K562 (cell line): ENCODE measurements around the gene PRR19. TPM values are rescaled to one million over a fixed set of nuclear protein-coding genes. Genes with fewer than 3 reads are reported as not detected.

ENCODE experiments used
- DPF2 ChIP-seq: fragments of 450-650 bp; IDR thresholded peaks from 2 replicates; pipeline ENCODE4 v1.6.1; 2016
- EP300 ChIP-seq: IDR thresholded peaks from 2 replicates; pipeline ENCODE4 v1.6.1; 2012; ENCODE audit warnings: low read length, improper control_type of control experiment
- MCM3 ChIP-seq: fragments of 450-650 bp; IDR thresholded peaks from 2 replicates; pipeline ENCODE4 v1.6.1; 2016
- MEIS2 ChIP-seq: fragments of 450-650 bp; IDR thresholded peaks from 2 replicates; pipeline ENCODE4 v1.6.1; 2014; ENCODE audit warnings: mild to moderate bottlenecking; ENCODE audit not compliant: partially characterized antibody
- MTF1 ChIP-seq: fragments of 250-450 bp; sonication (Bioruptor Pico); IDR thresholded peaks from 2 replicates; pipeline ENCODE4 v1.9.0; 2021; ENCODE audit warnings: moderate library complexity, mild to moderate bottlenecking, inconsistent platforms, borderline replicate concordance
- NFIC ChIP-seq: fragments of 450-650 bp; IDR thresholded peaks from 2 replicates; pipeline ENCODE4 v1.6.1; 2017; ENCODE audit warnings: mild to moderate bottlenecking, inconsistent platforms
- NR2F6 ChIP-seq: fragments of 450-650 bp; formaldehyde crosslinking; IDR thresholded peaks from 2 replicates; pipeline ENCODE4 v1.4.0; 2020; ENCODE audit warnings: mild to moderate bottlenecking
- NR4A1 ChIP-seq, 2 experiments: fragments of 250-450 bp in 1 of 2; fragments of 450-650 bp in 1 of 2; sonication (Bioruptor Pico) in 1 of 2; IDR thresholded peaks; 2 replicates each; pipeline versions ENCODE4 v1.4.0 to v1.6.1; 2016 to 2020; ENCODE audit warnings: mild to moderate bottlenecking in 2 of 2, missing compliant biosample characterization in 1 of 2, missing genetic modification characterization in 1 of 2, moderate library complexity in 1 of 2
- TOE1 ChIP-seq, 2 experiments: fragments of 450-650 bp in 1 of 2; sonication (generic) in 1 of 2; formaldehyde crosslinking in 1 of 2; IDR thresholded peaks; 2 replicates each; pipeline versions ENCODE4 v1.7.1 to v1.8.0; 2016 to 2022; ENCODE audit warnings: borderline replicate concordance in 2 of 2, mild to moderate bottlenecking in 2 of 2, antibody characterized with exemption in 1 of 2, inconsistent platforms in 1 of 2, low read depth in 1 of 2, missing genetic modification reagents in 1 of 2, moderate library complexity in 1 of 2
- ZNF41 ChIP-seq: fragments of 250-450 bp; sonication (Bioruptor Pico); conservative IDR thresholded peaks from 2 replicates; pipeline ENCODE4 v1.4.0; 2020; ENCODE audit warnings: mild to moderate bottlenecking
- ZNF583 ChIP-seq: fragments of 250-450 bp; sonication (Bioruptor Pico); IDR thresholded peaks from 2 replicates; pipeline ENCODE4 v1.4.0; 2020
- ZNF766 ChIP-seq: fragments of 200-800 bp; sonication (Bioruptor generic); conservative IDR thresholded peaks from 2 replicates; pipeline ENCODE4 v1.6.1; 2016; ENCODE audit warnings: missing genetic modification characterization, missing compliant biosample characterization
- polyA plus RNA-seq, 8 experiments: library from polyadenylated mRNA; depleted of rRNA in 4 of 8; stranded (reverse) in 5 of 8; unstranded in 3 of 8; fragments of >200 nt; fragmentation: Nextera tagmentation in 2 of 8; fragmentation: Illumina TruSeq in 1 of 8; extraction: Ambion mirVana in 2 of 8; extraction: Trizol in 1 of 8; gene quantifications; 2 replicates each; pipeline versions ENCODE4 v1.2.1 to v1.2.3, GENCODE V29; 2011 to 2014; ENCODE audit warnings: inconsistent platforms in 1 of 8, missing spikeins in 1 of 8
- total RNA-seq, 7 experiments: library from RNA; depleted of rRNA in 6 of 7; stranded (reverse); fragments of >200 nt in 6 of 7; fragmentation: Illumina TruSeq in 2 of 7; extraction: Trizol in 2 of 7; gene quantifications; 2 replicates each; pipeline versions ENCODE4 v1.2.1 to v1.2.3, GENCODE V29; 2011 to 2021; ENCODE audit warnings: low replicate concordance in 1 of 7
- TF ChIP-seq, protein P1 (sequence below), 3 experiments: fragments of 200-800 bp in 1 of 3; sonication (Bioruptor generic) in 1 of 3; sonication (generic) in 1 of 3; formaldehyde crosslinking in 1 of 3; IDR thresholded peaks; 2 replicates each; pipeline versions ENCODE4 v1.6.1 to v1.8.0; 2016 to 2022; ENCODE audit warnings: mild to moderate bottlenecking in 2 of 3, missing compliant biosample characterization in 2 of 3, missing genetic modification characterization in 2 of 3, missing genetic modification reagents in 1 of 3
- TF ChIP-seq, protein P2 (sequence below): fragments of 200-800 bp; sonication (Bioruptor generic); IDR thresholded peaks from 2 replicates; pipeline ENCODE4 v1.6.1; 2016; ENCODE audit warnings: missing genetic modification characterization, missing compliant biosample characterization
- TF ChIP-seq, protein P3 (sequence below): sonication (generic); formaldehyde crosslinking; IDR thresholded peaks from 2 replicates; pipeline ENCODE4 v1.5.0; 2020; ENCODE audit warnings: missing genetic modification reagents
- TF ChIP-seq, protein P4 (sequence below), 2 experiments: fragments of 200-800 bp in 1 of 2; sonication (Bioruptor generic) in 1 of 2; sonication (generic) in 1 of 2; formaldehyde crosslinking in 1 of 2; IDR thresholded peaks in 1 of 2; conservative IDR thresholded peaks in 1 of 2; 2 replicates each; pipeline versions ENCODE4 v1.5.0 to v1.6.1; 2016 to 2020; ENCODE audit warnings: missing compliant biosample characterization in 1 of 2, missing genetic modification characterization in 1 of 2, missing genetic modification reagents in 1 of 2
- TF ChIP-seq, protein P5 (sequence below): sonication (generic); formaldehyde crosslinking; IDR thresholded peaks from 2 replicates; pipeline ENCODE4 v1.8.0; 2022; ENCODE audit warnings: mild to moderate bottlenecking, missing genetic modification reagents

The PRR19 gene
- total and polyA plus RNA-seq, 9 of the 15 experiments (the other 6 are each of a cell fraction or from before 2014, with no cell fraction given): 0.10 to 1.6 (median 0.54) TPM

DNA sequence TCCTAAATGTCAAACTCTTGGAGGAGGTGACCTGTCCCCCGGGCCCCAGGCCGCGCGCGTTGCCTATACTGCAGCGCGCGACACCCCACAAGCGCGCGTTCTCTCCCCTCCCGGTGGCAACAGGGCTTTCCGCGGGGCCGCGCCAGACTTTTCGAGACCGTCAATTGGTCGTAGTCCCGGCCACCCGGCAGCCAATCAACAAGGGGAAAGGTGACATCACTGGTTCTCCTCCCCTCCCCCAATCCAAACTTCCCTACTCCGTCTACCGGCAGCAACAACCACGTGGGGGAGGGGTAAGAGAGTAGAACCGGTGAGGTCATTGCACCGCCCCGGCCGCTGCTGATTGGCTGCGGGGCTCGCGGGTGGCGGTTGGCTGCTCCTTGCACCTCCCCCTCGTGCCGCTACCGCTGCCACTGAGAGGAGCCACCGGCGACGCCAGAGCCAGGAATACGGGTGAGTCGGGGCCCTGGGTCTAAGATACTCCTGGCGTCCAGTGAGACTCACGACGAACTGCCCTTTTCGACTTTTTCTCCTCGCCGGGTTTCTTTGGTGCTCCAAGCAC lies 33.7 kb upstream of the PRR19 start (continued):
- TF ChIP-seq, protein P1, sequence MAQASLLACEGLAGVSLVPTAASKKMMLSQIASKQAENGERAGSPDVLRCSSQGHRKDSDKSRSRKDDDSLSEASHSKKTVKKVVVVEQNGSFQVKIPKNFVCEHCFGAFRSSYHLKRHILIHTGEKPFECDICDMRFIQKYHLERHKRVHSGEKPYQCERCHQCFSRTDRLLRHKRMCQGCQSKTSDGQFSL (CRISPR knock-in tag; IDR thresholded peaks at IDR 0.05): no peak
- TF ChIP-seq, protein P1 (tag; IDR thresholded peaks at IDR 0.05): no peak
- no peak for TF ChIP-seq NR2F6
- TF ChIP-seq EP300: peak; percentile 80
- peak; percentile 97; the same call in 1 of the 2 replicates for TF ChIP-seq ZNF766 (CRISPR knock-in tag)
- no peak for TF ChIP-seq NR4A1 (CRISPR knock-in tag; IDR thresholded peaks at IDR 0.05)
- TF ChIP-seq NR4A1 (tag; IDR thresholded peaks at IDR 0.05): 0 out of 2 replicates have a peak, but pooled peaks have one; percentile 47
- TF ChIP-seq ZNF583 (CRISPR knock-in tag): 0 out of 2 replicates have a peak, but pooled peaks have one; percentile 33
- TF ChIP-seq, protein P2, sequence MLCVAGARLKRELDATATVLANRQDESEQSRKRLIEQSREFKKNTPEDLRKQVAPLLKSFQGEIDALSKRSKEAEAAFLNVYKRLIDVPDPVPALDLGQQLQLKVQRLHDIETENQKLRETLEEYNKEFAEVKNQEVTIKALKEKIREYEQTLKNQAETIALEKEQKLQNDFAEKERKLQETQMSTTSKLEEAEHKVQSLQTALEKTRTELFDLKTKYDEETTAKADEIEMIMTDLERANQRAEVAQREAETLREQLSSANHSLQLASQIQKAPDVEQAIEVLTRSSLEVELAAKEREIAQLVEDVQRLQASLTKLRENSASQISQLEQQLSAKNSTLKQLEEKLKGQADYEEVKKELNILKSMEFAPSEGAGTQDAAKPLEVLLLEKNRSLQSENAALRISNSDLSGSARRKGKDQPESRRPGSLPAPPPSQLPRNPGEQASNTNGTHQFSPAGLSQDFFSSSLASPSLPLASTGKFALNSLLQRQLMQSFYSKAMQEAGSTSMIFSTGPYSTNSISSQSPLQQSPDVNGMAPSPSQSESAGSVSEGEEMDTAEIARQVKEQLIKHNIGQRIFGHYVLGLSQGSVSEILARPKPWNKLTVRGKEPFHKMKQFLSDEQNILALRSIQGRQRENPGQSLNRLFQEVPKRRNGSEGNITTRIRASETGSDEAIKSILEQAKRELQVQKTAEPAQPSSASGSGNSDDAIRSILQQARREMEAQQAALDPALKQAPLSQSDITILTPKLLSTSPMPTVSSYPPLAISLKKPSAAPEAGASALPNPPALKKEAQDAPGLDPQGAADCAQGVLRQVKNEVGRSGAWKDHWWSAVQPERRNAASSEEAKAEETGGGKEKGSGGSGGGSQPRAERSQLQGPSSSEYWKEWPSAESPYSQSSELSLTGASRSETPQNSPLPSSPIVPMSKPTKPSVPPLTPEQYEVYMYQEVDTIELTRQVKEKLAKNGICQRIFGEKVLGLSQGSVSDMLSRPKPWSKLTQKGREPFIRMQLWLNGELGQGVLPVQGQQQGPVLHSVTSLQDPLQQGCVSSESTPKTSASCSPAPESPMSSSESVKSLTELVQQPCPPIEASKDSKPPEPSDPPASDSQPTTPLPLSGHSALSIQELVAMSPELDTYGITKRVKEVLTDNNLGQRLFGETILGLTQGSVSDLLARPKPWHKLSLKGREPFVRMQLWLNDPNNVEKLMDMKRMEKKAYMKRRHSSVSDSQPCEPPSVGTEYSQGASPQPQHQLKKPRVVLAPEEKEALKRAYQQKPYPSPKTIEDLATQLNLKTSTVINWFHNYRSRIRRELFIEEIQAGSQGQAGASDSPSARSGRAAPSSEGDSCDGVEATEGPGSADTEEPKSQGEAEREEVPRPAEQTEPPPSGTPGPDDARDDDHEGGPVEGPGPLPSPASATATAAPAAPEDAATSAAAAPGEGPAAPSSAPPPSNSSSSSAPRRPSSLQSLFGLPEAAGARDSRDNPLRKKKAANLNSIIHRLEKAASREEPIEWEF (CRISPR knock-in tag): peak; percentile 39; the same call in 1 of the 2 replicates
- TF ChIP-seq, protein P3, sequence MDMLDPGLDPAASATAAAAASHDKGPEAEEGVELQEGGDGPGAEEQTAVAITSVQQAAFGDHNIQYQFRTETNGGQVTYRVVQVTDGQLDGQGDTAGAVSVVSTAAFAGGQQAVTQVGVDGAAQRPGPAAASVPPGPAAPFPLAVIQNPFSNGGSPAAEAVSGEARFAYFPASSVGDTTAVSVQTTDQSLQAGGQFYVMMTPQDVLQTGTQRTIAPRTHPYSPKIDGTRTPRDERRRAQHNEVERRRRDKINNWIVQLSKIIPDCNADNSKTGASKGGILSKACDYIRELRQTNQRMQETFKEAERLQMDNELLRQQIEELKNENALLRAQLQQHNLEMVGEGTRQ (CRISPR knock-in tag): peak; percentile 81
- TF ChIP-seq NFIC: no peak
- TF ChIP-seq, protein P4, sequence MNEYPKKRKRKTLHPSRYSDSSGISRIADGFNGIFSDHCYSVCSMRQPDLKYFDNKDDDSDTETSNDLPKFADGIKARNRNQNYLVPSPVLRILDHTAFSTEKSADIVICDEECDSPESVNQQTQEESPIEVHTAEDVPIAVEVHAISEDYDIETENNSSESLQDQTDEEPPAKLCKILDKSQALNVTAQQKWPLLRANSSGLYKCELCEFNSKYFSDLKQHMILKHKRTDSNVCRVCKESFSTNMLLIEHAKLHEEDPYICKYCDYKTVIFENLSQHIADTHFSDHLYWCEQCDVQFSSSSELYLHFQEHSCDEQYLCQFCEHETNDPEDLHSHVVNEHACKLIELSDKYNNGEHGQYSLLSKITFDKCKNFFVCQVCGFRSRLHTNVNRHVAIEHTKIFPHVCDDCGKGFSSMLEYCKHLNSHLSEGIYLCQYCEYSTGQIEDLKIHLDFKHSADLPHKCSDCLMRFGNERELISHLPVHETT (CRISPR knock-in tag; conservative IDR thresholded peaks at IDR 0.05 in 1 of 2, IDR thresholded peaks at IDR 0.05 in 1 of 2): peak in 1 of 2 experiments; percentile 82; a peak in 2 of 4 replicates
- no peak for TF ChIP-seq MCM3
- peak; percentile 52 for TF ChIP-seq MEIS2
- TF ChIP-seq MTF1 (CRISPR knock-in tag): 0 out of 2 replicates have a peak, but pooled peaks have one; percentile 13
- peak; percentile 70; the same call in 1 of the 2 replicates for TF ChIP-seq TOE1 (IDR thresholded peaks at IDR 0.05; ENCODE audit: borderline replicate concordance)
- TF ChIP-seq TOE1 (CRISPR knock-in tag; IDR thresholded peaks at IDR 0.05; ENCODE audit: borderline replicate concordance, low read depth): no peak
- TF ChIP-seq ZNF41 (CRISPR knock-in tag): 0 out of 2 replicates have a peak, but pooled peaks have one; percentile 46
- TF ChIP-seq DPF2: peak; percentile 61; the same call in 1 of the 2 replicates
- TF ChIP-seq, protein P5, sequence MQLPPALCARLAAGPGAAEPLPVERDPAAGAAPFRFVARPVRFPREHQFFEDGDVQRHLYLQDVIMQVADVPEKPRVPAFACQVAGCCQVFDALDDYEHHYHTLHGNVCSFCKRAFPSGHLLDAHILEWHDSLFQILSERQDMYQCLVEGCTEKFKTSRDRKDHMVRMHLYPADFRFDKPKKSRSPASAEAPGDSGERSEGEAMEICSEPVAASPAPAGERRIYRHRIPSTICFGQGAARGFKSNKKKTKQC (CRISPR knock-in tag): 0 out of 2 replicates have a peak, but pooled peaks have one; percentile 52
